ENCODE data around the gene RSPH3. TPM values are rescaled to one million over a fixed set of nuclear protein-coding genes. Genes with fewer than 3 reads are reported as not detected.

Gene RSPH3
- total RNA-seq, 5 donors from 2014 or later (not counting 1 experiment from before 2014, with no cell fraction given): 1.5 to 2.6 (median 2.1) TPM

DNA sequence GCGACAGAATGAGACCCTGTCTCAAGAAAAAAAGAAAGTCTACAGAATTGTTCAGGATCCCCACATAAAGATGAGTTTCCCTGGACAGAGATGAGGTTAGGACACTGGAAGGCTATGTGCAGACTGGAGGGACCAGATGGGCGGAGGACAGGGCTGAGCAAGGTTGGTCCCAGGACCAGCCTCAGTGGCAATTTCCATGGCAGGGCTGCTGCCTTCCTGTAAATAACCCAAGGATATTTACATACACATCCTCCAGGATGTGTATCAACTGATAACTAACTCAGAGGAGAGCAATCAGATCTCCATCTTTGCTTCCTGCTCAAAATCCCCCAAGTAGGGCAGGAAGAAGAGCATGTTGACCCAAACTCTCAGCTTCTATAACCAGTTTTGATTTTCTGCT is 58.8 kb downstream of the RSPH3 start:
- DNase-seq (no peak), ATAC-seq (replicated peaks in 1 of 4) (no peak)
- ChIA-PET CTCF (no interaction called here), POLR2A (no interaction called here)
- H3K4me1 Mint-ChIP-seq: peaks cover 12 to 19% (median 13%) of the 10 kb centered on the region in 3 donors
- peaks cover 0 to 10% of the 10 kb centered on the region in 2 experiments for H3K27me3 ChIP-seq (replicated peaks in 1 of 2; ENCODE audit: control insufficient read depth in 2 of 2, extremely low read depth in 1 of 2, insufficient read depth in 2 of 2, low read length in 1 of 2)
- H3K36me3 Mint-ChIP-seq: peaks cover 3% of the 10 kb centered on the region
- no peak overlapping the region for H3K27ac Mint-ChIP-seq
- 100% methylated on average over 1 of the region's 2 CpGs for WGBS (ENCODE audit: insufficient coverage)
- no peaks in the 10 kb centered on the region for H3K36me3 ChIP-seq (ENCODE audit: control insufficient read depth in 2 of 2, extremely low read depth in 1 of 2, insufficient read depth in 1 of 2, low read length in 1 of 2)
- no peak overlapping the region for H3K4me3 Mint-ChIP-seq
- peaks cover 0 to 13% of the 10 kb centered on the region in 2 experiments for H3K4me1 ChIP-seq (ENCODE audit: control insufficient read depth in 1 of 2, extremely low read depth in 1 of 2, insufficient read depth in 2 of 2, low read length in 2 of 2)
- peaks cover 4% of the 10 kb centered on the region in 2 donors for H3K27me3 Mint-ChIP-seq
- H3K9me3 ChIP-seq: no peaks in the 10 kb centered on the region
- H3K4me3 ChIP-seq (ENCODE audit: control insufficient read depth in 1 of 2, extremely low read depth in 1 of 2, low read length in 1 of 2): no peak overlapping the region
- no peak overlapping the region for H3K27ac ChIP-seq (ENCODE audit: low read length)
- H3K9me3 Mint-ChIP-seq: peaks cover 3 to 8% (median 4%) of the 10 kb centered on the region in 3 donors

DNA sequence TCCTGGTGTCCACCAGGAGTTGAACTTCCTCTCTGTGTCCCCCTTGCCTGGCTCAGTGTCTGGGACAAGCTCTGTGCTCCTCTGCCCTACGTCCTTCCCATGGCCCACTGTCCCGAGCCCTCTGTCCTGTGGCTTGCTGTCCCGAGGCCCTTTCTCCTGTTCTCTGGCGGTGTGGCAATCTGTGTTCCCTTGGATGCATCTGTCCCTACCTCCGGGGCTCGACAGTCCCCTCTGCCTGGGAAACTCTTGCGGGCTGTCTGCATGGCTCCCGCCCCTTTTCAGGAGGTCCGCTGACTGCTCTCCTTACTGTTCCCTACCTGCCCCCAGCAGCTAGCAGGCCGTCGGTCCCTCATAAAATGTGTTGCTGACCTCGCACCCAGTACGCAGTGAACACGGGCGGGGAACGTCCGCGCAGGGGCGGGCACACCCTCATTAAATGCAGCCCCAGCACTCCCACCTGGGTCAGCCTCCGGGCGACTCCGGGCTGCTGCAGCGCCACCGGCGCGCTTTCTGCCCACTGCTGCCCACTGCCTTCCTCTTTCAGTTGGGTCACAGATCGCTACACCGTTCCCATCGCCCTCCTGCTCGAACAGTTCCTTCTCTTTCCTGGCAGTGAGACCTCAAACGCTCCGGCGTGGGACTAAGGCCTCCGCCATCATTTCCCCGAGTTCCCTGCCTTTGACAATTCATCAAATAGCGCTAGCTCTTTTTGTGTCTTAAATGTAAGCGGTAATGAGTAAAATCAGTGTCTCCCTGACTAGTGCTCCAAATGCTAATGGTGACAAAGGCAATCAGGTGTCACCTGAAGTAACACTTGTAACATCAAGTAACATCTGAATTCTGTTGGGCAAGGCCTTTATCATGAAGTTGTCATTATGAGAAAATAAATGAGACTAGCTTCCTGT is 60.5 kb downstream of the RSPH3 start:
- H3K9me3 ChIP-seq: no peaks in the 10 kb centered on the region
- WGBS (ENCODE audit: insufficient coverage): 43% methylated on average over 32 of the region's 37 CpGs
- DNase-seq: peak in 2 of 35 experiments; percentile 6 to 14
- no peaks in the 10 kb centered on the region for H3K36me3 ChIP-seq (ENCODE audit: control insufficient read depth in 2 of 2, extremely low read depth in 1 of 2, insufficient read depth in 1 of 2, low read length in 1 of 2)
- H3K27me3 Mint-ChIP-seq: peaks cover 4% of the 10 kb centered on the region in 2 donors
- peaks cover 3 to 8% (median 4%) of the 10 kb centered on the region in 3 donors for H3K9me3 Mint-ChIP-seq
- peak; percentile 32 to 62 (median 40) for ATAC-seq (replicated peaks in 1 of 4)
- H3K36me3 Mint-ChIP-seq: peaks cover 3% of the 10 kb centered on the region
- H3K4me3 Mint-ChIP-seq: peak overlapping the region; percentile 66 to 81 (median 68)
- POLR2A ChIA-PET: interaction anchor here (0.5 to 1.3 kb wide), 5 partner anchors 11 to 1186 kb away, joined by 3 to 9 read pairs (median 3); no protein-coding TSS in a partner anchor
- H3K4me3 ChIP-seq (ENCODE audit: control insufficient read depth in 1 of 2, extremely low read depth in 1 of 2, low read length in 1 of 2): peak overlapping the region; percentile 23 to 35
- H3K27me3 ChIP-seq (replicated peaks in 1 of 2; ENCODE audit: control insufficient read depth in 2 of 2, extremely low read depth in 1 of 2, insufficient read depth in 2 of 2, low read length in 1 of 2): peaks cover 0 to 10% of the 10 kb centered on the region in 2 experiments
- CTCF ChIA-PET: interaction anchor here (0.6 kb wide), 2 partner anchors 571 to 1129 kb away, joined by 3 read pairs; no protein-coding TSS in a partner anchor
- no peak overlapping the region for H3K27ac Mint-ChIP-seq
- H3K4me1 Mint-ChIP-seq: peaks cover 12 to 19% (median 13%) of the 10 kb centered on the region in 3 donors
- no peak overlapping the region for H3K27ac ChIP-seq (ENCODE audit: low read length)
- peaks cover 0 to 13% of the 10 kb centered on the region in 2 experiments for H3K4me1 ChIP-seq (ENCODE audit: control insufficient read depth in 1 of 2, extremely low read depth in 1 of 2, insufficient read depth in 2 of 2, low read length in 2 of 2)

DNA sequence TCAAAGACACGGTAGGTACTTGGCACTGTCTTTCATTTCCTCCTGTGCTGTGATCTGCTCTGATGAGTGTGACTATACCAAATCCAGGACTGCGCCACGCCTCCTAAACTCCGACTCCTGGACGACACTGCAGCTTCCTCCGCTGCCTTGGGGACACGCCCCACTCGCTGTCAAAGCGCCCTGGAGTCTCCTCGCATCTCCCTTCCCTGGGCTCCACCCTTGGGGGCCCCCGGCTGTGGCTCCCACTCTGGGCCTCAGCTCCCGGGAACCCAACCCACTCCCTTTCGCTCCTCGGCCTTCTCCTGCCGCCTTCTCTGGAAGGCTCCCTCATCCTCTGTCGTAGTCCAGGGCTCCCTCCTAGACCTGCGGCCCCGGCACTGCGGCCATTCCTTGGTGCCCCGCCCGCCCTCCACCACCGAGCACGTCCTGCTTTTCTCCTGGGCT is 61.2 kb downstream of the RSPH3 start:
- CTCF ChIA-PET: no interaction called here
- WGBS (ENCODE audit: insufficient coverage): 70% methylated on average over 23 of the region's 23 CpGs
- H3K27ac Mint-ChIP-seq: no peak overlapping the region

DNA sequence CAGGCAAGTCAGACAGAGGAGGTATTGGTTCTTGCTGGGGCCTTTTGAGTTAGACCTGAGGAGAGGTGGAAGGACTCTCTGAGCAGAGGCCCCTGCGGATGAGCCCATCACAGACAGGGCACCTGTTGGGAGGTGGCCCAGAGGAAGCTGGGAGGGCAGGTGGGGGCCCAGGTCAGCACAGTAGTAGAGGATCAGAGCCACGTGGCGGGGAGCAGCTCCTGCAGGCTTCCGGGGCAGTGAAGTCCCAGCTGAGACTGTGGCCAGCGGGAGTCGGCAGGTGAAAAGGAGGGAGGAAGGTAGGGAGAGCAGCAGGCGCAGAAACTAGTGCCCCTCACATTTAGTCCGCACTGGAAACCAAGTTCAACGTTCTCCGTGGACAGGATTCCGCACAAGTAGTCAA is 61.8 kb downstream of the RSPH3 start:
- H3K27ac Mint-ChIP-seq: no peak overlapping the region
- peaks cover 4% of the 10 kb centered on the region in 2 donors for H3K27me3 Mint-ChIP-seq
- DNase-seq (no peak), ATAC-seq (replicated peaks in 1 of 4) (no peak)
- peaks cover 0 to 13% of the 10 kb centered on the region in 2 experiments for H3K4me1 ChIP-seq (ENCODE audit: control insufficient read depth in 1 of 2, extremely low read depth in 1 of 2, insufficient read depth in 2 of 2, low read length in 2 of 2)
- ChIA-PET CTCF (no interaction called here), POLR2A (interaction anchor here in 1 of 2 donors (0.6 kb wide), 1 partner anchor 16 kb away, joined by 3 read pairs; no protein-coding TSS in a partner anchor)
- H3K27me3 ChIP-seq (replicated peaks in 1 of 2; ENCODE audit: control insufficient read depth in 2 of 2, extremely low read depth in 1 of 2, insufficient read depth in 2 of 2, low read length in 1 of 2): peaks cover 0 to 10% of the 10 kb centered on the region in 2 experiments
- H3K4me3 ChIP-seq (ENCODE audit: control insufficient read depth in 1 of 2, extremely low read depth in 1 of 2, low read length in 1 of 2): no peak overlapping the region
- peak overlapping the region in 1 of 3 donors; percentile 81 for H3K4me3 Mint-ChIP-seq
- H3K36me3 Mint-ChIP-seq: peaks cover 3% of the 10 kb centered on the region
- peaks cover 3 to 8% (median 4%) of the 10 kb centered on the region in 3 donors for H3K9me3 Mint-ChIP-seq
- 89% methylated on average over 6 of the region's 11 CpGs for WGBS (ENCODE audit: insufficient coverage)
- H3K27ac ChIP-seq (ENCODE audit: low read length): no peak overlapping the region
- no peaks in the 10 kb centered on the region for H3K9me3 ChIP-seq
- no peaks in the 10 kb centered on the region for H3K36me3 ChIP-seq (ENCODE audit: control insufficient read depth in 2 of 2, extremely low read depth in 1 of 2, insufficient read depth in 1 of 2, low read length in 1 of 2)
- peaks cover 12 to 19% (median 13%) of the 10 kb centered on the region in 3 donors for H3K4me1 Mint-ChIP-seq

More for the DNA sequence above, 61.2 kb downstream of the RSPH3 start:
- H3K36me3 ChIP-seq (ENCODE audit: control insufficient read depth in 2 of 2, extremely low read depth in 1 of 2, insufficient read depth in 1 of 2, low read length in 1 of 2): no peaks in the 10 kb centered on the region
- H3K4me1 ChIP-seq (ENCODE audit: control insufficient read depth in 1 of 2, extremely low read depth in 1 of 2, insufficient read depth in 2 of 2, low read length in 2 of 2): peaks cover 0 to 13% of the 10 kb centered on the region in 2 experiments
- Mint-ChIP-seq H3K36me3 (peaks cover 3% of the 10 kb centered on the region), H3K9me3 (peaks cover 3 to 8% (median 4%) of the 10 kb centered on the region in 3 donors), H3K4me3 (peak overlapping the region; percentile 66 to 81 (median 68)), H3K27me3 (peaks cover 4% of the 10 kb centered on the region in 2 donors), H3K4me1 (peaks cover 12 to 19% (median 13%) of the 10 kb centered on the region in 3 donors)
- DNase-seq (peak in 13 of 35 experiments; percentile 7 to 29 (median 18)), ATAC-seq (replicated peaks in 1 of 4) (peak; percentile 58 to 83 (median 70))
- peak overlapping the region; percentile 23 to 47 for H3K4me3 ChIP-seq (ENCODE audit: control insufficient read depth in 1 of 2, extremely low read depth in 1 of 2, low read length in 1 of 2)
- POLR2A ChIA-PET: no interaction called here
- H3K9me3 ChIP-seq: no peaks in the 10 kb centered on the region
- H3K27me3 ChIP-seq (replicated peaks in 1 of 2; ENCODE audit: control insufficient read depth in 2 of 2, extremely low read depth in 1 of 2, insufficient read depth in 2 of 2, low read length in 1 of 2): peaks cover 0 to 10% of the 10 kb centered on the region in 2 experiments
- H3K27ac ChIP-seq (ENCODE audit: low read length): no peak overlapping the region

DNA sequence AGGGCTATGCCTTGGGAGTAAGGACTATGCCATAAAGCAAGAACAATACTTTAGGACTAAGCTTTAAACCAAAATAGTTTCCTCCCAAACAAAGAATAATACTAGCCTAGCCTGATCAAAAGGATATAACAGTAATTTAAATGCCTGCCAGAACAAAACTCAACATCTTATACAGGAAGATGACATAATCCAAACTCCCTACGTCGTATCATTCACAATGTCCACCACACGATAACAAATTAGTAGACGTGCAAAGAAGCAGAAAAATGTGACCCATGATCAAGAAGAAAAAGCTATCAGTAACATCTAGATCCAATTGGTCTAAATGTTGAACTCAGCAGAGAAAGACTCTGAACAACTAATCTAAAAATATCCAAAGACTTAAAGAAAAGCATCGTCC is 65.8 kb downstream of the RSPH3 start:
- Mint-ChIP-seq H3K27ac (no peak overlapping the region), H3K4me1 (peaks cover 3 to 11% (median 5%) of the 10 kb centered on the region in 3 donors), H3K36me3 (no peaks in the 10 kb centered on the region), H3K27me3 (peaks cover 0 to 1% of the 10 kb centered on the region in 2 donors), H3K9me3 (no peaks in the 10 kb centered on the region), H3K4me3 (no peak overlapping the region)
- Histone ChIP-seq H3K9me3 (no peaks in the 10 kb centered on the region), H3K27me3 (replicated peaks in 1 of 2; ENCODE audit: control insufficient read depth in 2 of 2, extremely low read depth in 1 of 2, insufficient read depth in 2 of 2, low read length in 1 of 2) (peaks cover 0 to 1% of the 10 kb centered on the region in 2 experiments), H3K36me3 (ENCODE audit: control insufficient read depth in 2 of 2, extremely low read depth in 1 of 2, insufficient read depth in 1 of 2, low read length in 1 of 2) (no peaks in the 10 kb centered on the region), H3K27ac (ENCODE audit: low read length) (no peak overlapping the region), H3K4me3 (ENCODE audit: control insufficient read depth in 1 of 2, extremely low read depth in 1 of 2, low read length in 1 of 2) (no peak overlapping the region), H3K4me1 (ENCODE audit: control insufficient read depth in 1 of 2, extremely low read depth in 1 of 2, insufficient read depth in 2 of 2, low read length in 2 of 2) (peaks cover 0 to 7% of the 10 kb centered on the region in 2 experiments)
- 90% methylated on average over 2 of the region's 5 CpGs for WGBS (ENCODE audit: insufficient coverage)
- POLR2A ChIA-PET: interaction anchor here in 1 of 2 donors (0.6 kb wide), 2 partner anchors 58 to 1108 kb away, joined by 5 to 6 read pairs; no protein-coding TSS in a partner anchor
- ATAC-seq (replicated peaks in 1 of 4): no peak
- CTCF ChIA-PET: no interaction called here
- no peak for DNase-seq

DNA sequence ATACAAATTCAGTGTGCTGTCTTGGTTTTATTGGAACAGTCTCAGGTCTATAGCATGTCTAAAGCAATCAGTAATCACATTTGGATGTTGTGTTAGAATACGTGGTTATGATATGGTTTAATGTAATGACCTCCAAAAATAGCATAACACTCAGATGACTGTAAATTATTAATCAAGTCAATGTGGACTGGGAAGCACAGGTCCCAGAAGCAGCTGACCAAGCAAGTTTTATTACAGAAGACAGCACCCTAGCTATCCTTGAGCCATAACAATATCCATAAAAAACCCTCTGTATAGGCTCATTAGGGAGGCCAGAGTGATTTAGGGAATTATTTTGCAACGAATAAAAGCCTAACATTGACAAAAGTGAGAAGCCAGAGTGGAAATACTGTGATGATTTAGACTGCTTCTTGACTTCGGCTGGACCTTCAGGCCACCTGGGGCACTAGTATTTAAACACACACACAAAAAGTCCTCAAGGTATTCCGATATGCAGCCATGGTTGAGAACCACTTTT is 66.9 kb downstream of the RSPH3 start:
- no peaks in the 10 kb centered on the region for H3K9me3 Mint-ChIP-seq
- Histone ChIP-seq H3K4me1 (ENCODE audit: control insufficient read depth in 1 of 2, extremely low read depth in 1 of 2, insufficient read depth in 2 of 2, low read length in 2 of 2) (peaks cover 0 to under 1% of the 10 kb centered on the region in 2 experiments), H3K4me3 (ENCODE audit: control insufficient read depth in 1 of 2, extremely low read depth in 1 of 2, low read length in 1 of 2) (no peak overlapping the region), H3K36me3 (ENCODE audit: control insufficient read depth in 2 of 2, extremely low read depth in 1 of 2, insufficient read depth in 1 of 2, low read length in 1 of 2) (no peaks in the 10 kb centered on the region), H3K27me3 (replicated peaks in 1 of 2; ENCODE audit: control insufficient read depth in 2 of 2, extremely low read depth in 1 of 2, insufficient read depth in 2 of 2, low read length in 1 of 2) (no peaks in the 10 kb centered on the region), H3K9me3 (no peaks in the 10 kb centered on the region), H3K27ac (ENCODE audit: low read length) (no peak overlapping the region)
- H3K4me3 Mint-ChIP-seq: no peak overlapping the region
- DNase-seq: no peak
- H3K36me3 Mint-ChIP-seq: no peaks in the 10 kb centered on the region
- peaks cover 0 to 2% (median 0%) of the 10 kb centered on the region in 3 donors for H3K4me1 Mint-ChIP-seq
- no peaks in the 10 kb centered on the region for H3K27me3 Mint-ChIP-seq
- POLR2A ChIA-PET: no interaction called here
- 94% methylated on average over 2 of the region's 4 CpGs for WGBS (ENCODE audit: insufficient coverage)
- no peak for ATAC-seq (replicated peaks in 1 of 4)
- no peak overlapping the region for H3K27ac Mint-ChIP-seq
- CTCF ChIA-PET: no interaction called here
